GM12874 (cell line): ENCODE results near the gene GAB1.

Experiments
- TF ChIP-seq, protein P1 (sequence below): IDR thresholded peaks from 2 replicates; pipeline ENCODE4 v1.5.1; 2011; ENCODE audit warnings: low read depth, mild to moderate bottlenecking, control low read depth, low read length, moderate library complexity; ENCODE audit not compliant: insufficient read depth

Gene GAB1

DNA sequence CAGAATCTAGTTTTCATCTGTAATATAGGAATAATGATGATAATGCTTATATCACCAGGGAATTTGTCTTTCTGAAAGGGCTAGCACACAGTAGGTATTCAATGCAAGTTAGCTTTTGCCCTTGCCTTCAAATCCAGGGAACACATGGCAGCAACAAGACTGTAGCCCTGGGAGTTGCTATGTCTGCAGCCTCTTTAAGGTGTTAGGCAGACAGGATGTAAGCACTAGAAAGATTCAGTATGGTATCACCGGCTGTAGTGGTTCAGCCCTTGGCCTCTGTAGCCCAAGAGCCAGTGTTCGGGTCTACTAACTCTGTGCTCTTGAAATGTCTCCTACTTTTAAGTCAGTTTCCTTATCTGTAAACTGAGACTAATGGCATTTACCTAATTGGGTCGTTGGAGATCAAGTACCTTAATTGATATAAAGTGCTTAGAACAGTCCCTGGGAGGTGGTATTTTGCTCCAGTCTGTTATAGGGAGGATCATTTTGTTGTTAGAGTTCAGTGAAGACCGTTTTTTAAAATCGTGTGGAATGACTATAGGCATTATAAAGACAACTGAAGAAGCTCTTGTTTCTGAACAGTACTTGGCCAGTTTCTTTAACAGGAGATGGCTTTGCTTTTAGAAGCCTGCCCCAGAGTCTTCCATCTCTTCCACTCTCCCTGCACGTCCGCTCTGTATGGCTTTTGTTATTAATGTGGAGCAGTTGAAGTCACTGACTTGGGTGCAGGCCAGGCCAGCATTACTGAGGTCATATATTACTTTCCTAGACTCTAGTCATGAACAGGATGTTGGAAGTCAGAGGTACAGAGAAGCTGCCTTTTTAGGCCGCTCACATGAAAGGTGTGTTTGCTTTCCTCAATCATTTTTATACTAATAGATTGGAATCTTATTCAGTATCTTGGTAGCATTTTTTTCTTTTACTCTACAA lies 44.8 kb downstream of the GAB1 start:
- TF ChIP-seq, protein P1, sequence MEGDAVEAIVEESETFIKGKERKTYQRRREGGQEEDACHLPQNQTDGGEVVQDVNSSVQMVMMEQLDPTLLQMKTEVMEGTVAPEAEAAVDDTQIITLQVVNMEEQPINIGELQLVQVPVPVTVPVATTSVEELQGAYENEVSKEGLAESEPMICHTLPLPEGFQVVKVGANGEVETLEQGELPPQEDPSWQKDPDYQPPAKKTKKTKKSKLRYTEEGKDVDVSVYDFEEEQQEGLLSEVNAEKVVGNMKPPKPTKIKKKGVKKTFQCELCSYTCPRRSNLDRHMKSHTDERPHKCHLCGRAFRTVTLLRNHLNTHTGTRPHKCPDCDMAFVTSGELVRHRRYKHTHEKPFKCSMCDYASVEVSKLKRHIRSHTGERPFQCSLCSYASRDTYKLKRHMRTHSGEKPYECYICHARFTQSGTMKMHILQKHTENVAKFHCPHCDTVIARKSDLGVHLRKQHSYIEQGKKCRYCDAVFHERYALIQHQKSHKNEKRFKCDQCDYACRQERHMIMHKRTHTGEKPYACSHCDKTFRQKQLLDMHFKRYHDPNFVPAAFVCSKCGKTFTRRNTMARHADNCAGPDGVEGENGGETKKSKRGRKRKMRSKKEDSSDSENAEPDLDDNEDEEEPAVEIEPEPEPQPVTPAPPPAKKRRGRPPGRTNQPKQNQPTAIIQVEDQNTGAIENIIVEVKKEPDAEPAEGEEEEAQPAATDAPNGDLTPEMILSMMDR, result no peak

DNA sequence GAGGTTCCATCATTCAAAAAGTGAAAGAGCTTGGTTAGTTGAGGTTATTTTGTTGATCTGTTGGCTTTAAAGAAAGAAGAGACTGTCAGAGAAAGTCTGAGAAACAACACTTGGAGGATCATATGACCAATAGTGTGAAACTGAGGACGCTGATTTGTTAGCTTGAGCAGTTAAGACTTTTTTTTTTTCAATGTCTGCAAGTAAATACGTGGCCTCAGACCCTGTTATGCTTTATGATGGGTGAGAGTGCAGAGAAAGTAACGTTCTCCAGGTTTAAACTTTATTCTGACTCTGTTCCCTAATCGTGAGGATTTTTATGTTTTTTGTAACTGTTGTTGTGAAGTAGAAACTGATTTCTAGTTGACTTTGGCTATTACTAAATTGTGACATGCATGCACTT lies 45.9 kb downstream of the GAB1 start:
- TF ChIP-seq, protein P1, result no peak

DNA sequence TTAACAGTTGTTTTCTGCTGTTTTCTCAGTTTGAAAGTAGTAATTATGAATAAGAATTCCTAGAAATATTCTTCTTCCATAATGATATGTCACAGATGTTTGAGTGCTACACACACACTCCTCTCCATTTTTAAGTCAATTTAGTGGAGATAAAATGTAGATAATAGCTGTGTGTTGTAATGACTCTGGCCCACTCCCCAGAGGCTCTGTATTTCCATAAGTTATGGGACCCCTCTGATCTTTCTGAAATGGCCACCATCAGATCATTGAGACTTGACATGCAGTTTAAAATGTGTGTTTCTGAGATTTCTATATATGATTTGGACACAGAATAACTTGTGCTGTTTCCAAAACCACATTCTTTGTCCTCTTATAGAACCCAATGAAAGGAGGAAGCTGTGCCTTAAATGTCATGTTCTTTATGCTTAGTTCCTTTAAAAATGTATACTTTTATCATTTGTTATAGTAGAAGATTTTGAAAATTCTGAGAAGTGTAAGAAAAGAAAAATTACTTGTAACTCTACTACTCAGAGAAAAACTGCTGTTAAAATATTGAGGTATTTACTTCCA lies 46.4 kb downstream of the GAB1 start:
- TF ChIP-seq, protein P1, result no peak

DNA sequence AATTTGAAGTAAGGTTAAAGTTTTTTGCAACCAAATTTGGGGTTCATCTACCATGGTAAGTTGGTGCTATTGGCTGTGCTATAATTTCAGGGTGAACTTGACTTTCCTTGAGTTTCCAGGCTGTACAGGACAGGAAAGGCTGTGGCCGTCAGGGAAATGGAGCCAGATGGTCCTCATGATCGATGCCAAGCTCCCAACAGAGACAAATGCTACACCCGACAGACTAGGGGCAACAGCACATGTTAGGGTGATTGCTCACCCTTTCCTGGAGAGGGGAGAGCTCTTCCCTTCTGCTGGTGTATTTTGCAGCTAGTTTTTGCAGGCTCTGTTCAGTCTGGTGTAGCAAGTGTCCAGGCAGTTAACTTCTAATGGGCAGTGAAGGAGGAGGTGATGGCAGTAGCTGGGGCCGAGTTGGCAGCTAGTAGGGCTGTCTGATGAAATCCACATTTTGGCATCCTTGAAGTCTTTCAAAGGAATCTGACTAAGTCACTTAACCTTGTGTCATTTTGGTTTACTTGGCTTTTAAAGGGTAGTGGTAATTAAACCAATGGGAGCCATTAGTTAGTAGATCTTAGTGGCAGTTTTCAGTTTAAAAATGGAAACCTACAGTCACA lies 47.8 kb downstream of the GAB1 start:
- TF ChIP-seq, protein P1, result no peak

DNA sequence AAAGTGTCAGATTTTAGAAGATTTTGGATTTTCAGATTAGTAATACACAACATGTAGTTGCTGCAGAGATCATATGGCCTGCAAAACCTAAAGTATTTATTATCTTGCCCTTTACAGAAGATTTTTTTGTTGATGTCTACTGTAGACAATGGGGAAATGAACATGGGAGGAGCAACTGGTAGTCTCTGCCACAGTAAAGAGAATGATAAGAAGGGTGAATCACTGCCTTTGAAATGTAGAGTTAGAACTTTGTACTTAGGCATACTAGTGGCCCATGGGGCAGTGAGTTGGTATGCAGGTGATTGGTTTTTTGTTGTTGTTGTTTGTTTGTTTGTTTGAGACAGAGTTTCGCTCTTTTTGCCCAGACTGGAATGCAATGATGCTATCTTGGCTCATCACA lies 50.1 kb downstream of the GAB1 start:
- TF ChIP-seq, protein P1, result no peak

DNA sequence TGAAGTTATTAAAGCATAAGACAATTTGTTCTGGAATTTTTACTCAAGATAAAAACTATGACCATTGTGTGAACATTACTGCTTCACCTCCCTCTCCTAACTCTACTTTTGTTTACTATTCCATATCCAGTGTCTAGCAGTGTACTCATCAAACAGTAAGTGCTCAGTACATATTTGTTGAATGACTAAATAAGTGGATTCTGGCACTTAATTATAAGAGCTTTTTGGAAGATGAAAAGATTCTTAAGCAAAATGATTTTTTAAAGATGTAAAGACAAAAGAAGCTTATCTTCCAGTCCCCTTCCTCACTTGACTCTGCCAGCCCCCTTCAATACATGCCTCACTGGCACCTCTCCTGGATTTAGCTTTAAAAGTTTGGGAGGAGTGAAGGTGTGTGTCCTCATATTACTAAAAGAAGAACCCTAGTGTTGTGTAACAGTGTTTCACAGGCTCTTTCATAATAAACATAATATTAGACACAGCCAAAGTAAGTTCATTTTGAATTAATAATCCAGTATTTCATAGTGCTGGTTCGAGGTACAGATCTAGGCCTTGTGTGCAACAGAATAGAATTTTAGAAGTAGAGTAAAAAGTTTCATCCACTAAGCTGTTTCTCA lies 53.0 kb downstream of the GAB1 start:
- TF ChIP-seq, protein P1, result no peak

DNA sequence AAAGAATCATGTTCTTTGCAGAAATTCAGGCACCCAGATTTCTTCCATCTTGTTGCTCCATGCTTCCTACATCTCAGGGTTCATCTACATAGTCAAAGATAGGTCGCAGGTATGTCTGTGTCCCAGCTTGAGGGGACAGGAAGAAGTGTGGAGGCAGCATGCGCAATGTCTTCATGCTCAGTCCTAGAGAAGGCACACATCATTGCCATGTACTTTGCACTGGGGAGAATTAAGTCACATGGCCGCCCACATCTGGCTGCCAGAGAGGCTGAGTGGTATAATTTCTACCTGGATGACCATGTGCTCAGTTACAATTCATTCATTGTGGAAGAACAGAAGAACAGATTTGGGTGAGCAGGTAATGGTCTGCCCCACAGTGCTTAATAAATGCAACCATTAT lies 54.1 kb downstream of the GAB1 start:
- TF ChIP-seq, protein P1, result no peak
